ENCODE measurements around the gene MPO.

MPO gene

GRCh38 chr17:58319173-58320162 is 38.7 kb upstream of the MPO start:
- no peak for DNase-seq

DNA sequence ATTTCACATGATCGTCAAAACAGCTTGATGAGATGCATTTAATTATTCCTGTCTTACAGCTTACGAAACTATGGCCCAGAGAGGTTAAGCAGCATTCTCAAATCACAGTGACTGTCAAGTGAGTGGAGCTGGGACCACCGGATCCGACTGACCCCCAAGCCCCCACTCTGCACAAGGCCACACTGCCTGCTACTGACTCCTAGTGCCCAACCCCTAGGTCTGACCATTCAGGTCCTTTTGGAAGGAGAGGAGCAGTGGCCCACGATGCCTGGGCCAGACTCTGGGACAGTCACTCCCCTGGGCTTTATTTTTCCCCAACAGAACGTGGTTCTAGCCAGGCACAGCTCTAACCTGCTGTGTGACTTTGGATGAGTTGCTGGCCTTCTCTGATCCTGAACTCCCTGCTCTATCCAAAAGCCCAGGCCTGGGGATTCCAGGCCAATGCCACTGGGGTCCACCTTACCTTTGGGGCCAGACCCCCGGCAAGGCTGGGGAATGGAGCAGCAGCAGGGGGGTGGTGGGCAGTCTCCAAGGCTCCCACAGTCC is 38.0 kb upstream of the MPO start:
- DNase-seq, result no peak

- DNase-seq, result no peak
These were observed 37.3 kb upstream of the MPO start for GRCh38 chr17:58318065-58318481.

- no peak for DNase-seq
These were observed 36.8 kb upstream of the MPO start for GRCh38 chr17:58317421-58318064.

DNA sequence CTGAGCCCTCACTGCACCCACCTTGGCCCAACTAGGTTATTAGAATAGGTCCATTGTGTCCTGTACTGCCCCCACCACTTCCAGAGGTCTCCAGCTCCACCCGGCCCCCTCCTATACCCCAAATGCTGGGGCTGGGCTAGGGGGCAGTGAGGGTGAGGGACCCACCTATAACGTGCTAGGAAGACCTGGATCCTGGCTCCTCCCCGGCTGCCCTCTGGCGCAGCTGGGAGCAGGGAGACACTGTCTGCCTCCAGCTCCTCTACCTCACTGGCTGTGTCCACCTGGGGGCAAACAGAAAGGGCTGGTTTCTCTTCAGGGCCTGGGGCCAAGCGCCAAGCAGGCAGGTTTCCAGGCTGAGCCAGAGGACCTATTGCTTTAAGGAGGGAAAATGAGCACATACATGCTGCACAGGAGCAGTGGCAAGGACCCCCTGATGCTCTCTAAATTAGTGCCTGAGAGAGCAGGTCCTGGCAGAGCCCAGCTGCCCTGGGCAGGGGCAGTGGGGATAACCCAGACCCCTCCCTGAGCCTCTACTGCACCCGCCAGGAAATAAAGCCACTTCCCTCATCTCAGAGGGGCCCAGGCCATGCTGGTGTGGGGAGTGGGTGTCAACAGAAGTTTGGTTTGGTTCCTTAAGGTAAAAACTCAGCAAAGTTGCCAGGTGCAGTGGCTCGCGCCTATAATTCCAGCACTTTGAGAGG is 35.7 kb upstream of the MPO start:
- no peak for DNase-seq

DNA sequence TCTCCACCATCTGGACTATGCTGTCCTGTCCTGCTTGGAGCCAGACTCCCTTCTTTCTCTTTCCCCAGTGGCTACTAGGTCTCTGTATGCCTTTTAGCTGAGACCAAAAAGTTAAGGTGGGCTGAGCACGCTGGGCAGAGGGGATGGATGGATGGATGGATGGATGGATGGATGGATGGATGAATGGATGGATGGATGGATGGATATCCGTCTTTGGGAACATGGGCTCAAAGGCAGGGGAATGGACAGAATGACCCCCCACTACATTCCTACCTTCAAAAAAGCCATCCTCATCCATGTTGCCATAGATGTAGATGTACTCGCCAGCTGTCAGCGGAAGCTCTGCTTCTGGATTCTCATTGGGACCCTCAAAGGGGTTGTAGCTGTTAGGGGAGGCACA is 35.0 kb upstream of the MPO start:
- no peak for DNase-seq

GRCh38 chr17:58315281-58315711 is 34.6 kb upstream of the MPO start:
- DNase-seq, result no peak

DNA sequence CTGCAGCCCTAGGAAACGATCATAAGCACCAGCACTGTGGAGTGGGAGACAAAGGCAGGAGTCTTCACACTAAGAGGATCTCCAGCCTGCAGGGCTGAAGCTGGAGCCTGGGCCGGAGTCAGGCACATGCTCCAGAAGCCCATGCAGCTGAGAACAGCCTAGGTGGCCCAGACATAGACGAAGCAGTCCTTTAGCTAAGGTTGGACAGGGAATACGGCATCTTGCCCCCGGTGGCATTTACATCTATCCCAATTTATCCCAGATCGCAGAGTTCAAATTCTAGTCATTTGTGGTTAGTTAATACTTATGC is 33.9 kb upstream of the MPO start:
- DNase-seq, result no peak

DNA sequence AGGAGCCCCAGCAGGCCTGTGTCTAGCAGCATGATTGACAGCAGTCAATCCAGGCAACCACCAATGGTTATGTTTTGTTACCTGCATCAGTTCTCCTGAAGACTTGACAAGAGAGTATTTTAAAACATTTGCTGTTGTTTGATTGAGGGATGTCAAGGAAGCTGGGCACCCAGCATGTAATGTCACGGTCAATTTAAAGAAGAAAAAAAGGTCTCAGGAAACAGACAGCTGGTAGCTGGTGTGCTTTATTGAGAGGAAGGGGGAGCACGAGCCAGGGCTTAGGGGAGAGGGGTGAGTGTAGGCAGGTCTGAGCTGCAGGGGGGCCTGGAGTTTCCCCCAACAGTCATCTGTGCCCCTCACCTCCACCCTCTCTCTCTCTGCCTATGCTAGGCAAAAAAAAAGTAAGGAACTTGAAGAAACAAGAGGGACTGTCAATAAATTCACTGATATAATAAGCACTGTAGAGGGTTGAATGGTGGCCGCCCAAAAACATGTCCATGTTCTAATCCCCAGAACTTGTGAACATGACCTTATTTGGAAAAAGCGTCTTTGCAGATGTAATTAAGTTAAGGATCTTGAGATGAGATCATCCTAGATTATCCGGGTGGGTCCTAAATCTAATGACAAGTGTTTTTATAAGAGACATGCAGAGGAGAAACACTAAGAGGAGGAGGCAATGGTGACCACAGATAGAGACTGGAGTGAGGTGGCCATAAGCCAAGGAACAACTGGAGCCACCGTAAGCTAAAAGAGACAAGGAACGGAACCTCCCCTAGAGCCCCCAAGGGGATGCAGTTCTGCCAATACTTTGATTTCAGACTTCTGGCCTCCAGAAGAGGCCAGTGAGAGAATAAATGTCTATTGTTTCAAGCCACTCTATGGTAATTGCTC is 33.3 kb upstream of the MPO start:
- no peak for DNase-seq

DNA sequence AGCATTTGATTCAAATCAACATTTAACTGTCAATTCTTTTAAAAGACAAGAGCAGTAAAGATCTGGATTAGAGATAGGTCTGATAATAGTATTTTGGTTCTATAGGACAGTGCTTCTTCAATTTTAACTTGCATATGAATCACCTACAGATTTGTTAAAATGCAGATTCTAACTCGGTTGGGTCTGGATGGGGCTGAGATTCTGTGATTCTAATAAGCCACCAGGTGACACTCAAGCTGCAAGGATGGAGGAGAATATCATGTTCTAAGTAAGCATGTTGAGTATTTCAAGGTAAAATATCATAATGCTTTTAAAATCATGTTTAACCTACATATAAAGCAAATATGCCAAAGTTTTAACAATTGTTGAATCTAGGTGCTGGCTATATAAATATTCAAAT is 32.1 kb upstream of the MPO start:
- DNase-seq, result no peak

- DNase-seq, result no peak
These were observed 31.4 kb upstream of the MPO start for GRCh38 chr17:58312021-58312630.

GRCh38 chr17:58311429-58311894 is 30.7 kb upstream of the MPO start:
- DNase-seq, result no peak

DNA sequence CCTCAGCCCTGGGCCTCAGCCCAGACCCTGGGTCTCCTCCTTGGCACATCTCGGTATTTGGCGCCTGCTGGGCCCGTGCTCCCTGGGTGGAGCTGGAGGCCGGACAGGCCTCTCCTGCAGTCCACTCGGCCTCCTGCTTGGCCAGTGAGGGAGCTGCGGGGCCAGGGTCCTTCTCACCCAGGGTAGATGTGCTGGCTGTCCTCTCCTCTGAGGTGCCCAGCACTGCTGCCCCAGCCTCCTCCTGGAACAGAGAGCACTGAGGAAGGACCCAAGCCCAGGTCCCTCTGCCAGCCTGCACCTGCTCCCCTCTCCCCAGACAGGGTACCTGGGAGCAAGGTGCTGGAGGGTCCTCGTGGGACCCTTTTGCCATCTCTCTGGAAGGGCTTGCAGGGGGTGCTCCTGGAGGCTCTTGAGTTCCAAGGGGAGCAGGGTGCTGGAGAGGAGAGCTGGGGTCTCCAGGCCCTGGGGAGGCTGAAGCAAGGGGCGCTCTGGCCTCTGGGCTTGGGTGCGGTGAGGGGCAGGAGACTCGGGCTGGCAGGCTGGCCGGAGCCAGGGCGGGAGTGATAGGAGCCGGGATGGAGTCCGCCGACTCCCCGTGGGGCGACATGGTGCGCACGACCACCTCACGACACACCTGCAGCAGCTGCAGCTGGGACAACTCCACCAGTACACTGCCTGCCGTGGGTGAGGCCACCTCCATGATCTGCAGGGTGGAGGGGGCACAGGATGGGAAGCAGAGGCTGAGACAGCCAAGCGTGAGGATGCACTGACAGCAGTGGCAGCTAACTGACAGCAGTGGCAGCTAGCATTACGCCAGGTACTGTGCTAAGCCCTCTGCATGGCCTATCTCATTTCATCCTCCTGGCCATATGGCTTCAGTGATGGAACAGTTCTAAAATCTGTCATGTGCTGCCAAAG is 30.0 kb upstream of the MPO start:
- DNase-seq, result no peak

DNA sequence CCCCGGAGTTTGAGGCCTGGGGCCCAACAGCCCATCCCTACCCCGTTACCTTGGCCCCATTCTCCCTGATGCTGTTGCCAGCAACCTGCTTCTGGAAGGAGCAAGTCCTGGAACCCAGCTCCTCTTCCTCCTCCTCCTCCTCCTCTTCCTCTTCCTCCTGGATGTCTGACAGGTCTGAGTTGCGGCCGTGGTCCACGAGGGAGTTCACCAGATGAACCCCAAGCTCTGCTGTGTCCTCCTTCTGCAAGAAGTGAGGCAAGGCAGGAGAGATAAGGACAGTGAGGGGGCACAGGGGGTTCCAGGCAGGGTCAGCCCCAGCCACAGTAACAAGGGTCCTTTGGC is 29.2 kb upstream of the MPO start:
- DNase-seq, result no peak

DNA sequence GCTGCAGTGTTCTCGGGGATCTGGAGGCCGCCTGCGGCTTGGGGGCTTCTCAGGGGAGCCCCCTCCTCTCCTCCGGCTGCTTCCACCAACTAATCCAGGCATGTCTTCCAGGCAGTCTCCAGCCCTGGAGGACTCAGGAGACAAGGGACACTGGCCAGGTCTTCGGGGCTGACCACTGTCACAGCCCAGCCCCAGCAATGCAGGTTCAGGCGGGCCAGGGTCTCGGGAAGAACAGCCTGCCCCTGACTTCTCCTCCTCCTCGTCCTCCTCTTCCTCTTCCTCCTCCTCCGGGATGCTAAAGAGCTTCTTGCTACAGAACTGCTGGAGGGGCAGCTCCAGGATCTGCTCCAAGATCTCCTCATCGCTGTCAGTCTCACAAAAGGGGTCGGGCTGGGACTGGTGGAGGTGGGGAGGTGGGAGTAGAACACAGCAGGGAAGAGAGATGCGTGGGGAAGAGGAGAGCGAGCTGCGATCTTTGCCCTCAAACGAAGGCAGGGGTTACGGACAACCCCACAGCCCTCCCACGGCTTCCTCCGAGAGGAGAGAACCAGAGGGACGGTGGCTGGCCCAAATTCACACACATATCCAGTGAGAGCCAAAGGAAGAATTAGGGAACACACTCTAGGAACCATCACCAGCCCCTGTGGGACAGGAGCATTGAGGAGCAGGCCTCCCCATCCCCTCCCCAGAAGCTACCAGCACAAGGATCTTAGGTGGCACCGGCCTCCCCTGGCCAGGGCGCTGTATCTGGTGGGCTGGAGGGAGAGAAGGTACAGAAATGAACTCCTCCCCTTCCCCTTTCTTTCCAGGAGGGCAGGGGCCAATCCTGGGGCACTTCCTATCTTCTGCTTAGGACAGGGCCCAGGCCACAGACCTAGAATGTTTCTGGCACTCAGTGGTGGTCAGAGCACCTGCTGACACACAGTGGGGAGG is 28.5 kb upstream of the MPO start:
- no peak for DNase-seq

GRCh38 chr17:58308173-58308984 is 27.6 kb upstream of the MPO start:
- no peak for DNase-seq

- DNase-seq, result no peak
These were observed 26.9 kb upstream of the MPO start for GRCh38 chr17:58307468-58308172.
